Natural killer cell (primary cell): ENCODE results near the gene PRX. TPM values are rescaled to one million over a fixed set of nuclear protein-coding genes. Genes with fewer than 3 reads are reported as not detected.

ENCODE experiments used
- ATAC-seq, 3 donors: fragments of 150-1000 bp in 2 of 3; fragments of 200-7000 bp in 1 of 3; cut with Tn5 transposase; 1 replicate in 1 of 3; 2 replicates in 2 of 3; pipeline ENCODE4 v1.10.0; 2021; ENCODE audit warnings: mild to moderate bottlenecking in 2 of 3, moderate library complexity in 2 of 3
- DNase-seq, 2 donors: peaks; one replicate each; pipeline versions ENCODE4 v3.0.0 to v3.0.0-alpha.2; 2013 to 2021; ENCODE audit warnings: mixed read lengths in 1 of 2
- H3K27ac ChIP-seq: one replicate; pipeline ENCODE4 v1.5.1; 2013; ENCODE audit warnings: mild to moderate bottlenecking, low read length
- H3K27me3 ChIP-seq: one replicate; pipeline ENCODE4 v1.6.1; 2013; ENCODE audit warnings: low read length; ENCODE audit not compliant: control insufficient read depth, insufficient read depth
- H3K36me3 ChIP-seq: one replicate; pipeline ENCODE4 v1.6.1; 2013; ENCODE audit warnings: low read length; ENCODE audit not compliant: control insufficient read depth, insufficient read depth
- H3K4me1 ChIP-seq: one replicate; pipeline ENCODE4 v1.6.1; 2013; ENCODE audit warnings: low read length; ENCODE audit not compliant: control insufficient read depth, insufficient read depth
- H3K4me3 ChIP-seq: one replicate; pipeline ENCODE4 v1.5.1; 2013; ENCODE audit warnings: low read length
- H3K9me3 ChIP-seq: one replicate; pipeline ENCODE4 v1.6.1; 2013; ENCODE audit warnings: low read length; ENCODE audit not compliant: control insufficient read depth, insufficient read depth
- H3K27ac Mint-ChIP-seq, 2 donors: one replicate each; pipeline ENCODE4 v1.8.0; 2022; ENCODE audit warnings: mild to moderate bottlenecking in 2 of 2, mixed read lengths in 2 of 2, moderate library complexity in 1 of 2
- H3K27me3 Mint-ChIP-seq, 2 donors: one replicate each; pipeline ENCODE4 v1.8.0; 2022; ENCODE audit warnings: low read depth in 2 of 2, mixed read lengths in 2 of 2
- H3K36me3 Mint-ChIP-seq: one replicate; pipeline ENCODE4 v1.8.0; 2022; ENCODE audit warnings: mixed read lengths
- H3K4me1 Mint-ChIP-seq, 2 donors: one replicate each; pipeline ENCODE4 v1.8.0; 2022; ENCODE audit warnings: mixed read lengths in 2 of 2
- H3K4me3 Mint-ChIP-seq: one replicate; pipeline ENCODE4 v1.8.0; 2022; ENCODE audit warnings: mild to moderate bottlenecking, moderate library complexity, mixed read lengths
- H3K9me3 Mint-ChIP-seq, 2 donors: one replicate each; pipeline ENCODE4 v1.8.0; 2022; ENCODE audit warnings: mixed read lengths in 2 of 2
- CTCF ChIP-seq: fragments of 200-600 bp; IDR thresholded peaks from one replicate; pipeline ENCODE4 v1.8.0; 2022; ENCODE audit warnings: antibody characterized with exemption
- WGBS: methylation state at CpG from one replicate; pipeline ENCODE4 v1.1.7; 2013; ENCODE audit warnings: missing lambda C conversion rate; ENCODE audit not compliant: insufficient coverage; 5-methylcytosine and 5-hydroxymethylcytosine counted together
- intact Hi-C: fragments of 100-400 bp; cut with micrococcal nuclease; formaldehyde crosslinking; loops from one replicate; pipeline ENCODE4 v1.14.2; 2022
- total RNA-seq, 4 donors: library from RNA; stranded (reverse); fragments of 120-200 nt in 1 of 4; gene quantifications; one replicate each; pipeline versions ENCODE4 v1.2.3 to v1.2.4, GENCODE V29; 2013 to 2022

The PRX gene
- total RNA-seq, 3 donors from 2014 or later (not counting 1 experiment from before 2014, with no cell fraction given), result 2.0 to 3.8 (median 3.7) TPM

- peak; percentile 88 to 98 (median 88) for ATAC-seq
Observed at GRCh38 chr19:40425450-40426287, 12.5 kb upstream of the PRX start, which contains the start of gene SERTAD1. Gene SERTAD1, minus strand, starts transcription at chr19:40425992. Its CDS starts 2,446 bp downstream, at chr19:40423546.

GRCh38 chr19:40424637-40425449, 11.7 kb upstream of the PRX start:
- Histone ChIP-seq H3K9me3 (no peaks in the 10 kb centered on the region), H3K4me3 (peak overlapping the region; percentile 71), H3K36me3 (peaks cover 10% of the 10 kb centered on the region), H3K27me3 (no peaks in the 10 kb centered on the region), H3K27ac (peak overlapping the region; percentile 95), H3K4me1 (peaks cover 30% of the 10 kb centered on the region)
- H3K4me1 Mint-ChIP-seq, result peaks cover 21 to 34% of the 10 kb centered on the region in 2 donors
- no peak for TF ChIP-seq CTCF
- DNase-seq (peak in 1 of 2 donors; percentile 46), ATAC-seq (no peak)
- H3K27me3 Mint-ChIP-seq, result no peaks in the 10 kb centered on the region
- peak overlapping the region; percentile 91 to 94 for H3K27ac Mint-ChIP-seq
- H3K9me3 Mint-ChIP-seq, result no peaks in the 10 kb centered on the region
- 3% methylated on average over 27 of the region's 28 CpGs for WGBS
- H3K36me3 Mint-ChIP-seq, result no peaks in the 10 kb centered on the region
- H3K4me3 Mint-ChIP-seq, result peak overlapping the region; percentile 94
- intact Hi-C loops, result loop anchor here (1.0 to 5.0 kb wide), 2 partner anchors 21 to 172 kb away; no protein-coding TSS in a partner anchor

More at GRCh38 chr19:40425450-40426287, 12.5 kb upstream of the PRX start, which contains the start of gene SERTAD1:
- H3K9me3 ChIP-seq, result no peaks in the 10 kb centered on the region
- H3K27me3 ChIP-seq, result no peaks in the 10 kb centered on the region
- peaks cover 21 to 31% of the 10 kb centered on the region in 2 donors for H3K4me1 Mint-ChIP-seq
- intact Hi-C loops, result loop anchor here (1.0 kb wide), 3 partner anchors 19 to 41 kb away; partner anchors contain the start of gene SERTAD3
- under 1% methylated on average over 73 of the region's 75 CpGs for WGBS
- peaks cover 26% of the 10 kb centered on the region for H3K4me1 ChIP-seq
- H3K27ac Mint-ChIP-seq, result peak within 1 kb of the TSS; percentile 91 to 94
- H3K36me3 ChIP-seq, result peaks cover 10% of the 10 kb centered on the region
- no peaks in the 10 kb centered on the region for H3K27me3 Mint-ChIP-seq
- H3K4me3 ChIP-seq, result peak within 1 kb of the TSS; percentile 71
- peak; percentile 100 for DNase-seq
- peak within 1 kb of the TSS; percentile 95 for H3K27ac ChIP-seq
- peak within 1 kb of the TSS; percentile 94 for H3K4me3 Mint-ChIP-seq
- TF ChIP-seq CTCF, result peak; percentile 73
- H3K36me3 Mint-ChIP-seq, result no peaks in the 10 kb centered on the region
- no peaks in the 10 kb centered on the region for H3K9me3 Mint-ChIP-seq

- H3K4me1 ChIP-seq, result peaks cover 30% of the 10 kb centered on the region
- H3K27ac ChIP-seq, result no peak overlapping the region
- WGBS, result 91% methylated on average over 2 of the region's 6 CpGs
- DNase-seq (no peak), ATAC-seq (no peak)
- intact Hi-C loops, result loop anchor here (5.0 kb wide), 1 partner anchor 173 kb away; no protein-coding TSS in a partner anchor
- Mint-ChIP-seq H3K27me3 (no peaks in the 10 kb centered on the region), H3K4me3 (peak overlapping the region; percentile 64), H3K27ac (peak overlapping the region; percentile 91 to 94), H3K4me1 (peaks cover 21 to 36% of the 10 kb centered on the region in 2 donors), H3K36me3 (no peaks in the 10 kb centered on the region), H3K9me3 (no peaks in the 10 kb centered on the region)
- no peaks in the 10 kb centered on the region for H3K27me3 ChIP-seq
- H3K4me3 ChIP-seq, result no peak overlapping the region
- no peak for TF ChIP-seq CTCF
- H3K9me3 ChIP-seq, result no peaks in the 10 kb centered on the region
- peaks cover 10% of the 10 kb centered on the region for H3K36me3 ChIP-seq
Observed at GRCh38 chr19:40423938-40424337, 10.8 kb upstream of the PRX start.
